ENCODE measurements around the gene FGFBP1.

DNA sequence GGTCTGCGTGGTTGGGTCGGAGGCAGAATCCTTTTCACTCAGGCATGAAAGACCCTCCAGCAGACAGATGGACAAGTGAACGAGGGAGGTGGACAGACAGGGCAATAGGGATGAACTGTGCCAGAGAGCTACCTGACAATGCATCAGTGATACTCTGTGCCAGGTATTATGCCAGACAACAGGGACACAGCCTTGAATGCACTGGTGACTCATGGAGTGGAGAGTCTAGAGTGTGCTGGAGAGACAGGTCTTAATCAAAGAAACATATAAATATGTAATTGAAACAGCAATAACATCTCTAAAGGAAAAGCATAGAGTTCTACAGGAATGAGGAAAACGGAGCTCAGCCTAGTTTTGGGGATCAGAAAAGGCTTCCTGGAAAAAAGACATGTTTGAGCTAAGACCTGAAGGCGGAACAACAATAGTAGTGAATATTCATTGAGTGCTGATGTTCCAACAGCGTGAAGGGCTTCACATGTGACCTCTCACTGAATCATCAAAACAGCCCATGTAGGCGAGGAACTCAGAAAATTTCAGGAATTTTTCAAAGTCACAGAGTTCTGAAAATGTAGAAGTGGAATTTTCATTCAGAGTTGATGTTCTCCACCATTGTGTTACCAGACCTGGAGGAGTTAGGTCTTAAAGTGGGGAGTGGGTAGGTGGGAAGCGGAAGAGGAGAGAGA, 44.4 kb upstream of the FGFBP1 start:
- TF ChIP-seq, protein P1, sequence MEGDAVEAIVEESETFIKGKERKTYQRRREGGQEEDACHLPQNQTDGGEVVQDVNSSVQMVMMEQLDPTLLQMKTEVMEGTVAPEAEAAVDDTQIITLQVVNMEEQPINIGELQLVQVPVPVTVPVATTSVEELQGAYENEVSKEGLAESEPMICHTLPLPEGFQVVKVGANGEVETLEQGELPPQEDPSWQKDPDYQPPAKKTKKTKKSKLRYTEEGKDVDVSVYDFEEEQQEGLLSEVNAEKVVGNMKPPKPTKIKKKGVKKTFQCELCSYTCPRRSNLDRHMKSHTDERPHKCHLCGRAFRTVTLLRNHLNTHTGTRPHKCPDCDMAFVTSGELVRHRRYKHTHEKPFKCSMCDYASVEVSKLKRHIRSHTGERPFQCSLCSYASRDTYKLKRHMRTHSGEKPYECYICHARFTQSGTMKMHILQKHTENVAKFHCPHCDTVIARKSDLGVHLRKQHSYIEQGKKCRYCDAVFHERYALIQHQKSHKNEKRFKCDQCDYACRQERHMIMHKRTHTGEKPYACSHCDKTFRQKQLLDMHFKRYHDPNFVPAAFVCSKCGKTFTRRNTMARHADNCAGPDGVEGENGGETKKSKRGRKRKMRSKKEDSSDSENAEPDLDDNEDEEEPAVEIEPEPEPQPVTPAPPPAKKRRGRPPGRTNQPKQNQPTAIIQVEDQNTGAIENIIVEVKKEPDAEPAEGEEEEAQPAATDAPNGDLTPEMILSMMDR (conservative IDR thresholded peaks at IDR 0.05) = no peak
- TF ChIP-seq ZFX (IDR thresholded peaks at IDR 0.05) = no peak
